Heart right ventricle (tissue), 16 donors: ENCODE measurements around the gene OTOL1. TPM values are rescaled to one million over a fixed set of nuclear protein-coding genes. Genes with fewer than 3 reads are reported as not detected.
A peak's percentile ranks its signal among the peaks of the same experiment; 100 is the strongest.
"Not testable (repeated sequence)": the region's sequence is repeated elsewhere in the genome, so short reads cannot be mapped to it uniquely, and the experiment has no call there.

Experiments used
- ATAC-seq, 8 donors: fragments of 200-7000 bp; cut with Tn5 transposase; one replicate each; pipeline ENCODE4 v1.9.1; 2020; ENCODE audit warnings: mild to moderate bottlenecking in 8 of 8, moderate library complexity in 8 of 8, moderate number of reproducible peaks in 1 of 8
- DNase-seq, 2 donors: peaks; one replicate each; pipeline ENCODE4 v3.0.0-alpha.2; 2020
- H3K27ac ChIP-seq, 10 donors: fragments of 200-600 bp; sonication (generic) in 2 of 10; one replicate each; pipeline versions ENCODE4 v1.5.0 to v1.8.0; 2020 to 2022; ENCODE audit warnings: mild to moderate bottlenecking in 3 of 10
- H3K27me3 ChIP-seq, 7 donors: fragments of 200-600 bp; one replicate each; pipeline ENCODE4 v1.8.0; 2021 to 2022; ENCODE audit warnings: mild to moderate bottlenecking in 2 of 7
- H3K36me3 ChIP-seq, 9 donors: fragments of 200-600 bp; sonication (generic) in 1 of 9; one replicate each; pipeline versions ENCODE4 v1.5.0 to v1.8.0; 2020 to 2022; ENCODE audit warnings: mild to moderate bottlenecking in 2 of 9
- H3K4me1 ChIP-seq, 9 donors: fragments of 200-600 bp; sonication (generic) in 1 of 9; one replicate each; pipeline versions ENCODE4 v1.5.0 to v1.8.0; 2020 to 2022; ENCODE audit warnings: mild to moderate bottlenecking in 4 of 9
- H3K4me3 ChIP-seq, 10 donors: fragments of 200-600 bp; sonication (generic) in 2 of 10; one replicate each; pipeline versions ENCODE4 v1.5.0 to v1.8.0; 2020 to 2022; ENCODE audit warnings: mild to moderate bottlenecking in 7 of 10, moderate library complexity in 2 of 10
- H3K9me3 ChIP-seq, 11 donors: fragments of 200-600 bp in 10 of 11; sonication (generic) in 2 of 11; one replicate each; pipeline versions ENCODE4 v1.5.0 to v1.8.0; 2013 to 2022; ENCODE audit warnings: mild to moderate bottlenecking in 2 of 11, control low read depth in 1 of 11, moderate library complexity in 1 of 11
- CTCF ChIP-seq, 9 donors: fragments of 200-600 bp; sonication (generic) in 2 of 9; IDR thresholded peaks; one replicate each; pipeline versions ENCODE4 v1.5.0 to v1.8.0; 2021 to 2022; ENCODE audit warnings: antibody characterized with exemption in 9 of 9, mild to moderate bottlenecking in 5 of 9, moderate library complexity in 1 of 9
- WGBS, 2 donors: extraction: QIAGEN DNeasy Blood & Tissue Kit; methylation state at CpG; one replicate each; pipeline ENCODE4 v1.1.7; 2013; ENCODE audit warnings: inconsistent platforms in 1 of 2; 5-methylcytosine and 5-hydroxymethylcytosine counted together
- intact Hi-C, 10 donors: fragments of 100-400 bp; cut with DNase I; formaldehyde crosslinking; loops; one replicate each; pipeline versions ENCODE4 v1.11.1 to v1.14.2; 2022
- polyA plus RNA-seq, 2 donors: library from polyadenylated mRNA; stranded (reverse); fragments of 200-250 nt; gene quantifications; one replicate each; pipeline ENCODE4 v1.2.3, GENCODE V29; 2013
- total RNA-seq, 10 donors: library from RNA; stranded (reverse); fragmentation: NEBNext Ultra II Directional in 3 of 10; extraction: Animal tissue kit (Norgen Biotek cat#: 25700) in 3 of 10; gene quantifications; one replicate each; pipeline versions ENCODE4 v1.2.1 to v1.2.4, GENCODE V29; 2021 to 2023
- donor health status: Arrhythmogenic right ventricular cardiomyopathy.
- donor health status: ischemic (EF 13 %, LVEDD 7.1; RV severe dilation, severe dysfunction).
- donor health status: healthy with polysubstance abuse.
- donor health status: DM: no; HTN: yes; CAD: no.
- donor health status: DM: no; HTN: no; CAD: no.
- donor health status: ischemic (EF 25% LVEDD 6.9; RV normal size, moderate dysfunction).
- donor health status: ischemic (EF 25% LVEDD 5.7; RV mildly dilated, moderate dysfunction).
- donor health status: healthy.
- donor health status: DM: yes; HTN: yes; CAD: no.
- donor health status: Ischemic cardiomyopathy.
- donor health status: ischemic (EF 35%, LVEDD 5.7; RV mildly dilated, moderate dysfunction).
- donor health status: nonischemic (EF 11% LVEDD 7.7; RV severe dilation, severe dysfunction).
- donor health status: DM: yes; HTN: yes; CAD: no.
- donor health status: PGD.
- donor health status: ischemic (EF 29% LVEDD 5.4; RV normal size, mild dysfunction).
- donor health status: nonischemic (EF 23%, LVEDD 6.1; RV moderate dilation, normal function).

OTOL1 gene
- total and polyA plus RNA-seq, 12 donors: not detected

- no peak for ATAC-seq
- H3K4me1 ChIP-seq: no peaks in the 10 kb centered on the region
- DNase-seq: no peak
- peaks cover 0 to 7% (median 0%) of the 10 kb centered on the region in 7 donors for H3K27me3 ChIP-seq
- 83 to 87% methylated on average over 4 of the region's 4 CpGs for WGBS, 2 donors
- H3K9me3 ChIP-seq: peaks cover 0 to 8% (median 0%) of the 10 kb centered on the region in 11 donors
- H3K4me3 ChIP-seq: no peak overlapping the region
- no peak for TF ChIP-seq CTCF (IDR thresholded peaks at IDR 0.05)
- no peaks in the 10 kb centered on the region for H3K36me3 ChIP-seq
- intact Hi-C loops: no loop called here
- no peak overlapping the region for H3K27ac ChIP-seq
These were observed 21.9 kb upstream of the OTOL1 start for GRCh38 chr3:161474741-161475140.

GRCh38 chr3:161475206-161475605 is 21.4 kb upstream of the OTOL1 start:
- intact Hi-C loops: no loop called here
- TF ChIP-seq CTCF (IDR thresholded peaks at IDR 0.05): no peak
- no peak overlapping the region for H3K27ac ChIP-seq

GRCh38 chr3:161475905-161476304 is 20.7 kb upstream of the OTOL1 start:
- Histone ChIP-seq H3K9me3 (peaks cover 0 to 8% (median 0%) of the 10 kb centered on the region in 11 donors), H3K36me3 (no peaks in the 10 kb centered on the region), H3K4me3 (no peak overlapping the region), H3K27me3 (peaks cover 0 to 6% (median 0%) of the 10 kb centered on the region in 7 donors), H3K27ac (no peak overlapping the region), H3K4me1 (no peaks in the 10 kb centered on the region)
- ATAC-seq (no peak), DNase-seq (no peak)
- no peak for TF ChIP-seq CTCF (IDR thresholded peaks at IDR 0.05)
- intact Hi-C loops: no loop called here

More at GRCh38 chr3:161475206-161475605, 21.4 kb upstream of the OTOL1 start:
- H3K36me3 ChIP-seq: no peaks in the 10 kb centered on the region
- H3K9me3 ChIP-seq: peaks cover 0 to 8% (median 0%) of the 10 kb centered on the region in 11 donors
- H3K4me1 ChIP-seq: no peaks in the 10 kb centered on the region
- no peak for ATAC-seq
- H3K4me3 ChIP-seq: no peak overlapping the region
- DNase-seq: no peak
- peaks cover 0 to 6% (median 0%) of the 10 kb centered on the region in 7 donors for H3K27me3 ChIP-seq

GRCh38 chr3:161484226-161484625 is 12.4 kb upstream of the OTOL1 start:
- H3K27ac ChIP-seq: no peak overlapping the region
- peaks cover 0 to 6% (median 0%) of the 10 kb centered on the region in 9 donors for H3K4me1 ChIP-seq
- H3K4me3 ChIP-seq: no peak overlapping the region
- peaks cover 0 to 4% (median 0%) of the 10 kb centered on the region in 7 donors for H3K27me3 ChIP-seq
- H3K9me3 ChIP-seq: no peaks in the 10 kb centered on the region
- H3K36me3 ChIP-seq: no peaks in the 10 kb centered on the region
- 85 to 100% methylated on average over 1 of the region's 1 CpG for WGBS, 2 donors
- ATAC-seq (no peak), DNase-seq (no peak)
- intact Hi-C loops: no loop called here
- no peak for TF ChIP-seq CTCF (IDR thresholded peaks at IDR 0.05)

- H3K9me3 ChIP-seq, DNase-seq, H3K36me3 ChIP-seq, H3K27ac ChIP-seq, H3K27me3 ChIP-seq, intact Hi-C loops, H3K4me1 ChIP-seq, H3K4me3 ChIP-seq: not testable (repeated sequence)
- peak in 3 of 8 donors; percentile 49 to 63 (median 50) for ATAC-seq
- WGBS, 2 donors: 21 to 23% methylated on average over 1 of the region's 1 CpG
These were observed 8.3 kb upstream of the OTOL1 start for GRCh38 chr3:161488284-161488683.
